Astrocyte (in vitro differentiated cells and primary cell): ENCODE measurements around the gene KCNQ5. TPM values are rescaled to one million over a fixed set of nuclear protein-coding genes. Genes with fewer than 3 reads are reported as not detected.

ENCODE experiments used
- DNase-seq: peaks from one replicate; pipeline ENCODE4 v3.0.0-alpha.2; 2010; ENCODE audit warnings: low read depth
- FAIRE-seq: peaks from 2 replicates; lab custom pipeline; 2011; peaks lifted over from hg19 to GRCh38; lab: Jason Lieb, UNC
- H2AFZ ChIP-seq: 2 replicates; pipeline ENCODE4 v1.6.0; 2012; ENCODE audit warnings: low read depth, low read length, inconsistent platforms
- H3K27ac ChIP-seq: 2 replicates; pipeline ENCODE4 v1.5.1; 2011; ENCODE audit warnings: low read depth, low read length, inconsistent platforms
- H3K27me3 ChIP-seq: 2 replicates; pipeline ENCODE4 v1.6.0; 2011; ENCODE audit warnings: low read length, inconsistent platforms; ENCODE audit not compliant: insufficient read depth
- H3K36me3 ChIP-seq: 2 replicates; pipeline ENCODE4 v1.5.1; 2011; ENCODE audit warnings: low read length, inconsistent platforms; ENCODE audit not compliant: insufficient read depth
- H3K4me1 ChIP-seq: 2 replicates; pipeline ENCODE4 v1.5.1; 2011; ENCODE audit warnings: low read length, inconsistent platforms; ENCODE audit not compliant: insufficient read depth
- H3K4me2 ChIP-seq: 2 replicates; pipeline ENCODE4 v1.6.0; 2012; ENCODE audit warnings: low read length, inconsistent platforms
- H3K4me3 ChIP-seq: 2 replicates; pipeline ENCODE4 v1.5.1; 2011; ENCODE audit warnings: low read depth, mild to moderate bottlenecking, low read length, inconsistent platforms; ENCODE audit not compliant: insufficient read depth
- H3K79me2 ChIP-seq: 2 replicates; pipeline ENCODE4 v1.6.0; 2012; ENCODE audit warnings: mild to moderate bottlenecking, low read length, inconsistent platforms; ENCODE audit not compliant: insufficient read depth
- H3K9ac ChIP-seq: 2 replicates; pipeline ENCODE4 v1.6.0; 2012; ENCODE audit warnings: mild to moderate bottlenecking, low read length, inconsistent platforms
- H3K9me3 ChIP-seq: 2 replicates; pipeline ENCODE4 v1.5.1; 2012; ENCODE audit warnings: low read depth, mild to moderate bottlenecking, low read length, inconsistent platforms; ENCODE audit not compliant: insufficient read depth
- H4K20me1 ChIP-seq: 2 replicates; pipeline ENCODE4 v1.6.0; 2012; ENCODE audit warnings: low read length, inconsistent platforms; ENCODE audit not compliant: insufficient read depth
- H3K27ac Mint-ChIP-seq: one replicate; pipeline ENCODE4 v1.8.0; 2021; ENCODE audit warnings: mild to moderate bottlenecking, mixed read lengths; ENCODE audit not compliant: unreplicated experiment
- H3K27me3 Mint-ChIP-seq: one replicate; pipeline ENCODE4 v1.8.0; 2021; ENCODE audit warnings: low read depth, mixed read lengths; ENCODE audit not compliant: unreplicated experiment
- H3K36me3 Mint-ChIP-seq: one replicate; pipeline ENCODE4 v1.8.0; 2021; ENCODE audit warnings: low read depth, mixed read lengths; ENCODE audit not compliant: unreplicated experiment
- H3K4me1 Mint-ChIP-seq: one replicate; pipeline ENCODE4 v1.8.0; 2021; ENCODE audit warnings: low read depth, mixed read lengths; ENCODE audit not compliant: unreplicated experiment
- H3K4me3 Mint-ChIP-seq: one replicate; pipeline ENCODE4 v1.8.0; 2021; ENCODE audit warnings: mild to moderate bottlenecking, moderate library complexity, mixed read lengths; ENCODE audit not compliant: unreplicated experiment
- H3K9me3 Mint-ChIP-seq: one replicate; pipeline ENCODE4 v1.8.0; 2021; ENCODE audit warnings: mild to moderate bottlenecking, mixed read lengths; ENCODE audit not compliant: unreplicated experiment
- EZH2 ChIP-seq: IDR thresholded peaks from 2 replicates; pipeline ENCODE4 v1.6.1; 2012; ENCODE audit warnings: mild to moderate bottlenecking, low read length, inconsistent platforms; ENCODE audit not compliant: insufficient read depth
- total RNA-seq: library from RNA; stranded (reverse); gene quantifications from 2 replicates; pipeline ENCODE4 v1.2.1, GENCODE V29; 2021
- TF ChIP-seq, protein P1 (sequence below): IDR thresholded peaks from 2 replicates; pipeline ENCODE4 v1.5.1; 2011; ENCODE audit warnings: low read depth, mild to moderate bottlenecking, inconsistent platforms, low read length, moderate library complexity; ENCODE audit not compliant: insufficient read depth

KCNQ5 gene
- total RNA-seq, 1 donor from 2014 or later = 2.0 TPM

- Mint-ChIP-seq H3K27ac (peak overlapping the region; percentile 60), H3K9me3 (no peaks in the 10 kb centered on the region), H3K4me1 (peaks cover 23% of the 10 kb centered on the region), H3K4me3 (no peak overlapping the region), H3K36me3 (no peaks in the 10 kb centered on the region), H3K27me3 (no peaks in the 10 kb centered on the region)
- H3K4me3 ChIP-seq = no peak overlapping the region
- H3K4me1 ChIP-seq = peaks cover 23% of the 10 kb centered on the region
- H3K9me3 ChIP-seq = no peaks in the 10 kb centered on the region
- H3K27me3 ChIP-seq = no peaks in the 10 kb centered on the region
- H3K4me2 ChIP-seq = no peak overlapping the region
- no peaks in the 10 kb centered on the region for H3K79me2 ChIP-seq
- no peak overlapping the region for H2AFZ ChIP-seq
- H4K20me1 ChIP-seq = no peaks in the 10 kb centered on the region
- DNase-seq = no peak
- H3K27ac ChIP-seq = no peak overlapping the region
- TF ChIP-seq, protein P1, sequence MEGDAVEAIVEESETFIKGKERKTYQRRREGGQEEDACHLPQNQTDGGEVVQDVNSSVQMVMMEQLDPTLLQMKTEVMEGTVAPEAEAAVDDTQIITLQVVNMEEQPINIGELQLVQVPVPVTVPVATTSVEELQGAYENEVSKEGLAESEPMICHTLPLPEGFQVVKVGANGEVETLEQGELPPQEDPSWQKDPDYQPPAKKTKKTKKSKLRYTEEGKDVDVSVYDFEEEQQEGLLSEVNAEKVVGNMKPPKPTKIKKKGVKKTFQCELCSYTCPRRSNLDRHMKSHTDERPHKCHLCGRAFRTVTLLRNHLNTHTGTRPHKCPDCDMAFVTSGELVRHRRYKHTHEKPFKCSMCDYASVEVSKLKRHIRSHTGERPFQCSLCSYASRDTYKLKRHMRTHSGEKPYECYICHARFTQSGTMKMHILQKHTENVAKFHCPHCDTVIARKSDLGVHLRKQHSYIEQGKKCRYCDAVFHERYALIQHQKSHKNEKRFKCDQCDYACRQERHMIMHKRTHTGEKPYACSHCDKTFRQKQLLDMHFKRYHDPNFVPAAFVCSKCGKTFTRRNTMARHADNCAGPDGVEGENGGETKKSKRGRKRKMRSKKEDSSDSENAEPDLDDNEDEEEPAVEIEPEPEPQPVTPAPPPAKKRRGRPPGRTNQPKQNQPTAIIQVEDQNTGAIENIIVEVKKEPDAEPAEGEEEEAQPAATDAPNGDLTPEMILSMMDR = no peak
- no peak for TF ChIP-seq EZH2
- no peak for FAIRE-seq
- no peaks in the 10 kb centered on the region for H3K36me3 ChIP-seq
- no peak overlapping the region for H3K9ac ChIP-seq
Measured at GRCh38 chr6:72651967-72652956, 30.4 kb downstream of the KCNQ5 start.

DNA sequence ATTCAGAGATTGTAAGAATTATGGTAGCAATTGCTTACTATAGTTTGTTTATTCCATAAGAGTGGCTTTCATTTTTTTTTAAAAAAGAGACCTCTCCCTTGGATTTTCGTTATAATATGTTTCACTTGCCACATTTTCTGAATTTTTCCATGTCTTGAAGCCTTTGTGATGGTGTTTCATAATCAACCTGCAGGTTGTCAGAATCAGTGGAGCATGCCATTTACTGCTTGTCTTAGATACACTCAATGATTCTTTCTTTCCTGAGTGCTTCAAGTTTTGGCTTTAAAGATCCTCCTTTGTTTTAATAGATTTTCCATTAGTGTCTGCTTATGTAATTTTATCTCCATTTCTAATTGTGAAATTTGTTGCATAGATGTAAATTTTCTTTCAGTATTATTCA is 31.2 kb downstream of the KCNQ5 start:
- H3K4me1 Mint-ChIP-seq = peaks cover 23% of the 10 kb centered on the region
- no peak for DNase-seq

More for the DNA sequence above, 31.2 kb downstream of the KCNQ5 start:
- Histone ChIP-seq H3K9me3 (no peaks in the 10 kb centered on the region), H3K36me3 (no peaks in the 10 kb centered on the region), H3K4me3 (no peak overlapping the region), H3K9ac (no peak overlapping the region), H2AFZ (no peak overlapping the region), H3K79me2 (no peaks in the 10 kb centered on the region), H4K20me1 (no peaks in the 10 kb centered on the region), H3K27me3 (no peaks in the 10 kb centered on the region), H3K4me1 (peaks cover 23% of the 10 kb centered on the region), H3K27ac (no peak overlapping the region), H3K4me2 (no peak overlapping the region)
- Mint-ChIP-seq H3K9me3 (no peaks in the 10 kb centered on the region), H3K4me3 (no peak overlapping the region), H3K27me3 (no peaks in the 10 kb centered on the region), H3K36me3 (no peaks in the 10 kb centered on the region), H3K27ac (no peak overlapping the region)
- peak; percentile 49 for FAIRE-seq
- no peak for TF ChIP-seq EZH2
- TF ChIP-seq, protein P1 = no peak
